ENCODE measurements around the gene ARL14. TPM values are rescaled to one million over a fixed set of nuclear protein-coding genes. Genes with fewer than 3 reads are reported as not detected.
"Not testable (repeated sequence)": the region's sequence is repeated elsewhere in the genome, so short reads cannot be mapped to it uniquely, and the experiment has no call there.

ARL14 gene
- total RNA-seq, 1 donor from 2014 or later = not detected

DNA sequence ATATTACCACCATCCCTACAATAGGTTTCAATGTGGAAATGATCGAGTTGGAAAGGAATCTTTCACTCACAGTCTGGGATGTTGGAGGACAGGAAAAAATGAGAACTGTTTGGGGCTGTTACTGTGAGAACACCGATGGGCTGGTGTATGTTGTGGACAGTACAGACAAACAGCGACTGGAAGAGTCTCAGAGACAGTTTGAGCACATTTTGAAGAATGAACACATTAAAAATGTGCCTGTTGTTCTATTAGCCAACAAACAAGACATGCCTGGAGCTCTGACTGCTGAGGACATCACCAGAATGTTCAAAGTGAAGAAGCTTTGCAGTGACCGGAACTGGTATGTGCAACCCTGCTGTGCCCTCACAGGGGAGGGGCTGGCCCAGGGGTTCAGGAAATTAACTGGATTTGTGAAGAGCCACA, 510 bp downstream of the ARL14 start:
- no peak for DNase-seq (ENCODE audit: low read depth, low spot score)

DNA sequence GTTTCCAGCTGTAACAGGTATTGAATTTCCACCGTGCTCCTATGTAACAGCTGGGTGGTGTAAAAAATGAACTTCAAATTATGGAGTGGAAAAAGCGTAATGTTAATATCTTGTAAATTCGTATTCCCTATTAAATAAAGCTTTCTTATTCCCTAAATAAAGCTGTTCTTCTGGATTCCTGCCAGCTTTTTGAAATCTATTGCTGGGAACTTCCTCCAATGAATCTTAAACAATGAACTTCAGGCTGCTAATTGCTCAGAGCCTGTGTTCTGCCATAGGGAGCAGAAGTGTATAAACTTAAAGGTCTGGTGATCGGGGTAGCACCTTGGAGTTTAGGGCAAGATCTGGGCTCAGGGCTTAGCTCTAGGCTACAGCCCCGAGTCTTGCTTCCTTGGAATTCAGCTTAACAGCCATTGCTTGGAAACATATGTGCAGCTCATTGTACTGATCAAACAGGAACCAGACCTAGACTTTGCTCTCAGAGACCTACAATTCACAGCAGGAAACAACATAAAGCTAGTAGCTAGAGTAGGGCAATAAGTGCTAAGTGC, 1.4 kb downstream of the ARL14 start:
- no peak for DNase-seq (ENCODE audit: low read depth, low spot score)

GRCh38 chr3:160684368-160684740, 7.4 kb downstream of the ARL14 start:
- DNase-seq (ENCODE audit: low read depth, low spot score) = no peak

- DNase-seq (ENCODE audit: low read depth, low spot score) = no peak
These were observed 8.3 kb downstream of the ARL14 start for GRCh38 chr3:160685144-160685766.

DNA sequence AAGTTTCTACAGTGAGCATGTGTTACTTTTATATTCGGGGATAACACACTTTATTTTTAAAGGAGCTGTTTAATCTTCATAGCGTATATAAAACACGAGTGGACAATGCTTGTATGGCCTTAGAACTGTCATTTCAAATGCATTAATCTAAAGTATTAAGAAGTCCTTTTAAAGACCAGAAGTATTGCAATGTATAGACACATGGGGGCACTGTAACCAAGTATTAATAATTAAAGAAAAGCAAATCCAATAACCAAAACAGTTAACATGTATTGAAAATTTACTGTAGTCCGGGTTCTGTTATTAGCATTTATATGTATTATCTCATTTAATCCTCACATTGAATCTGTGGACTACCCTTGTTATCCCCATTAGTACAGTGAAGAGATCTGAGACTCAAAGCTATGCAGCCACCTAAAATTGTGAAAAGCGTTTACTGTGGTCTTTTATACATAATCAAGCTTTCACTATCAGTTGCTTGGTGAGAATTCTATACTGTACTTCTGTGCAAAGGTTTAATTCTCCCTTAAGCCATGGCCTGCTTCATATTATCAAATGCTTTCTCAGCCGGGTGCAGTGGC, 10.1 kb downstream of the ARL14 start:
- no peak for DNase-seq (ENCODE audit: low read depth, low spot score)

DNA sequence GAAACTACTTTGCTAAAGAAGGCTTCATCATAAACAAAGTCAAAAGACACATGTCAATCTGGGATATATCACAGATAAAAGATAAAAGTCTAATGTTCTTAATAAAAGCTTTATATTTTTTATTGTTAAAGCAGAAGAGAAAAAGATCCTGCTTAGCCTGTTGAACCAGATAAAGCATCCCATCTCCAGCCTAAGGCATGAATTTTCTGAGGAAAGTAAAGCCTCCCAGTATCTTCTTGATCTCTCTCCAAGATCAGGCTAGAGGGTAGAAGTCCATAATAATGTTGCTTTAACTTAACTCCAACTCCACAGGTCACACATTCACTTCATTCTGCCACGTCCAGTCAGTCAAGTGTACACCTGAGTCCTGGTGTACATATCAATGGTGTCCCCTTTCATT, 14.2 kb downstream of the ARL14 start:
- no peak for DNase-seq (ENCODE audit: low read depth, low spot score)

DNA sequence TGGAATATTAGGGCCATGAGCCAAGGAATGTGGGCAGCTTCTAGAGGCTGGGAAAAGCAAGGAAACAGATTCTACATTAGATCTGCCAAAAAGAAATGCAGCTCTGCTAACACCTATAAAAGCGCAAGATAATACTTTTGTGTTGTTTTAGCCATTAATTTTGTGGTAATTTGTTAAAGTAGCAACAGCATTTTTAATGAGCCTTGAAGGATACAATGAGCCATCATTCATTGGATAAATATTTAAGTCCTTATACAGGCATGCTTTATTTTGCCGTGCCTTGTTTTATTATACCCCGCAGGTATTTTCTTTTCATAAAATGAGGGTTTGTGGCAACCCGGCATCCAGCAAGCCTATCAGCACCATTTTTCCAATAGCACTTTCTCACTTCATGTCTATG, 15.0 kb downstream of the ARL14 start:
- no peak for DNase-seq (ENCODE audit: low read depth, low spot score)

- DNase-seq (ENCODE audit: low read depth, low spot score) = no peak
These were observed 16.2 kb downstream of the ARL14 start for GRCh38 chr3:160693191-160693590.

DNA sequence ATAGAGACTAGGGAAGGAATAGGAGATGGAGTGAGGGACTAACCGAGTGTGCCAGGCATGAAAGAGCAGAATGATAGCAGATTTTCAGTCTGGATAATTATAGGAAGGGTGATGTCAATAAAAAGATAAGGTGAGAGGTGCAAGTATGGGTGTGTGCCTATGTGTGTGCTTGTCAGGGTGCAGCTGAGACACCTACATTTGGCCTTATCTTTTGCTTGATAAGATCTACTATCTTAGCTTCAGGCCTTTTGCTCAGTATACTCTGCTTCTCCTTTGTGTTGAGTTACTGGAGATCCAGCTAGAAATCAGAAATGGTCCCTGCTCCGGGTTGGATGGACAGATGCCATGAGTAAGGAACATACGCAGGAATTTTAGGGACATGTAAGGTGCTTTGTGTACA, 17.4 kb downstream of the ARL14 start:
- DNase-seq (ENCODE audit: low read depth, low spot score) = no peak

DNA sequence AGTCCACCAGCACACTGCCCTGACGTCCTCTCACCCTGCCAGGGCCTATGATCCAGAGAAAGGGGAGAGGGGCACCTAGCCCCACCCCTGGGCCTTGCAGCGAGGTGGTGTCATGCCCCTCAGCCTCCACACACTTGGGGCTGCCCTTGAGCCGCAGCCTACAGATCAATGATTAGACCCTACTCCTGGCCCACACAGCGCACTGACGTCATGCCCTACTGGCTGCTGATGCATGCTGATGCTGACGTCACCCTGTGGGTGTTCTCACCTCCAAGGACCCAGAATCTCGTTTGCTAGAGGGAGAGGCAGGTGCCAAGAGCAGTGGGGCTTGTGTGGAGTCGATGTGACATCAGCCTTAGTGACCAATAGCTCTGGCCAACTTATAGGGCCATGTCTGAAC, 18.0 kb downstream of the ARL14 start:
- DNase-seq (ENCODE audit: low read depth, low spot score) = no peak

DNA sequence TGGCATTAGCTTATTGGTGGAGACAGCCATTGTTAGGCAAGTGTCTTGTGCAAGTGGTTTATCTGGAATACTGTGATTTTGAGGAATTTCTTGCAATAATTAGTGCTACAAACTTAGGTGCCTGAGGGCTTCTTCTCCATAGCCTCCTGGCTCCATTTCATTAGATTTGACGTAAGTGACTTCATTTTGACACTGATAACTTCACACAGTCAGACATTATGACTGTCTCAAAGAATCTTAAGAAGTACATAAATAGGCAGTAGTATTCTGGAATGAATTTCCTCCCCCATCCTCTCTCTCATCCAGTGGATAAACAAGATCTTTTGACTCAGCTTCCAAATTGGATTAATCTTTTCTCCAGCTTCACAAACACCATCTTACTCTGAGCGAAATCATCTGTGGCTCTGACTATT, 19.0 kb downstream of the ARL14 start:
- no peak for DNase-seq (ENCODE audit: low read depth, low spot score)

GRCh38 chr3:160697637-160698380, 20.8 kb downstream of the ARL14 start:
- no peak for DNase-seq (ENCODE audit: low read depth, low spot score)

DNA sequence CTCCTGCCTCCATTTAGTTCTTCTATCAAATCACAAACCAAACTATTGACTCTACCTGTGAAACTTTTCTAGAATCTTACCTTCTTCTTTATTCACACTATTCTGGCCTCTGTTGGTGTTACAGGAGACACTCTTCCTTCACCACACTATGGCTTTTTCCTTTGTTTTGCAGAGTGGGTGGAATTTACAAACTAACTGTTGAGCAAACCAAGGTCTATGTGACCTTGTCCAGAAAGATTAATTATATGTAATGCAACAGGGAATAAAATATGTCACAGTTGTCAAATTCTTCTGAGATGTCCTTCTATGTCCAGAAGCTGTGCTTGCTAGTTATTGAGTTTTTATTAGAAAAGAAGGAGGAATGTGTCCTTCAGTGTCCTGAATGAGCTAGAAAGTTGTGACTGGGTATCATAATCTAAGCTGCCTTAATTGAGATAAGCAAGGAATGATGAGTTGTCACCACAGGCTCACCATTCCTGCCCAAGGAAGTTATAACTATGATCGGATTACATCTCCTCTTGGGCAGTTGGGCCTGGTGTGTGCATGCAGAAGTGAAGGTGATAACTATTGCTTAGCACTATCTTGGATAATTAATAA, 21.7 kb downstream of the ARL14 start:
- no peak for DNase-seq (ENCODE audit: low read depth, low spot score)

GRCh38 chr3:160701490-160701889, 24.5 kb downstream of the ARL14 start:
- no peak for DNase-seq (ENCODE audit: low read depth, low spot score)

DNA sequence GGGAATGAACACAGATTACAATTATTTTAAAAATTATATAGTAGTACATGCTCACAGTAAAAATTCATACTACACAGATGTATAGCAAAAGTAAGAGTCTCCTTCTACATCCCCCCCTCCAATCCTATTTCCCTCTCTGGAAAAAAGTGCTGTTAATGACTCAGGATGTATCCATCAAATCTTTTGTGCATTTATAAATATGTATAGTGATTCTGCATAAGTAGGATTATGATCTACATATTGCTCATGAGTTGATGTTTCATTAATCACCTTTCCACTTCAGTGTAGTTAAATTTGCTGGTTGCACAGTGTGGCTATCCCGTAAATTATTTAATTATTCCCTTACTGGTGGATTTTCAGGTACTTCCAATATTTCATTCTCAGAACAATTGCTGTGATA, 25.3 kb downstream of the ARL14 start:
- no peak for DNase-seq (ENCODE audit: low read depth, low spot score)

DNA sequence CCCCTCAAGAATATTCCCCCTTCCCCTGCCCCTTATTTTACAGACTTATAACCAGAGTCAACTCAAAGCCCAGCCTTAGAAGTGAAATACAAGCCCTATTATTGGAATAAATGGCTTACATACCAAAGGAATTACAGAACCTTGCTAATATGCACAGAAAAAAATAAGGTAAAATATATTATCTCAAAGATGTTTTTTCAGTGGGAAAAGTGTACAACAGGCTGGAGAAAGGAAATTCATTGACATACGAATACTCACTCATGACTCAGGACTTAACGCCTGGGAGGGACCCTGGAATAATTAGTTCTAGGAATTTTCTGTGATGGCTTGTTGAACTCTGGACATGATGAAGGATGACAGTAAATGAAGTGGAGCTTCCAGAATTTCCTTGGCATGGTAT, 27.0 kb downstream of the ARL14 start:
- no peak for DNase-seq (ENCODE audit: low read depth, low spot score)

- DNase-seq (ENCODE audit: low read depth, low spot score) = peak; percentile 17
These were observed 30.3 kb downstream of the ARL14 start for GRCh38 chr3:160707187-160707794.

- no peak for DNase-seq (ENCODE audit: low read depth, low spot score)
These were observed 32.7 kb downstream of the ARL14 start for GRCh38 chr3:160709477-160710182.

GRCh38 chr3:160713144-160713543, 36.2 kb downstream of the ARL14 start:
- DNase-seq (ENCODE audit: low read depth, low spot score) = not testable (repeated sequence)

DNA sequence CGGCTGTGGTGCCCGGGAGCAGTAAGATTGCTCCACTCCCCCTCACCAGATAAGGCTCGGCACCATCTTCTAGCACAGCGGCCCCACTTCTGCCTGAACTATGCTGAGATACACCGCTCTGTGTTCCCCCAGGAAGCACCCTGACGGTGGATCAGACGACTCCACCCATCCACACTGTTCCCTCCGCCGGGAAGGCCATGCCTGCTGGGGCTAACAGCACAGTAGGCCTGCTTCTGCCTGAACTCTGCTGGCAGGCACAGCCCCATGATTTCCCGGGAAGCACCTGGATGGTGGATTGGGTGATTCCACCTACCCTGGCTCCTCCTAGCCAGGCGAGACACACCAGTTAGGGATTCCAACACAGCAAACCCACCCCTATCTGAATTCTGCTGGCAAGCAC, 42.8 kb downstream of the ARL14 start:
- DNase-seq (ENCODE audit: low read depth, low spot score) = no peak

DNA sequence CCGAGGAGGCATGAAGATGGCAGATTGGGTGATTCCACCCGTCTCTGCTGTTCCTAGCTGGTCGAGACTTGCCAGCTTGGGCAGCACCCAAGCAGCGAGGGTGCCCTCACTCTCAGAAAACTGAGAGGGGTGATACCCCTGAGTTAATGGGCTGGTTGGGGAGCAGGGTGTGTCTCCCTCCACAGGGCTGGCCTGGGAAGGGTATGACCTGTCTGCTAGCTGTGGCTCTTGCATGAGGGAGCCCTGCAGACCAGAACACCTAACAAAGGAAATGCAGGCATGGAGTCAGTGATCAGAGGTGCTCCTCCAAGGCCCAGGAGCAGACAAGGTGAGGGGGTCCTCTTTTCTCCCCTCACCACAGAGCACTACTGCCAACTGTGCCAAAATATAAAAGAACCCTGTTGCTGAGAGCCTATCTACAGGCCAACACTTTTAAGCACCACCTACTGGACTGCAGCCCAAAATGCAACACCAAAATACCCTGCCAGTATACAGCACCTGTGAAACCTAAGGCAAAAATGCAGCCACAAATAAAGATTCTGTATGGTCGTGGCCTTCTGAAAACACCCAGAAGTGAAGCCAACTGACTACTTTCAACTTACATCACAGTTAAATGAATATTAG, 43.3 kb downstream of the ARL14 start:
- DNase-seq (ENCODE audit: low read depth, low spot score) = no peak
